Endothelial cell of hepatic sinusoid (primary cell): ENCODE data around the gene TMEM107.
"Not testable (repeated sequence)": the region's sequence is repeated elsewhere in the genome, so short reads cannot be mapped to it uniquely, and the experiment has no call there.

Source experiments
- in situ Hi-C: cut with HindIII; loops from 2 replicates; pipeline ENCODE4 v1.10.0; 2017; ENCODE audit warnings: low sequenced_read_pairs

Gene TMEM107

GRCh38 chr17:8189711-8190477 is 13.7 kb upstream of the TMEM107 start, which contains the start of gene BORCS6:
Gene BORCS6, minus strand, starts transcription at chr17:8190180. Its CDS starts 40 bp downstream, at chr17:8190140.
- in situ Hi-C loops = loop anchor here (5.0 kb wide), 2 partner anchors 47 to 68 kb away; partner anchors contain the start of gene HES7

GRCh38 chr17:8189041-8189710 is 13.0 kb upstream of the TMEM107 start:
- in situ Hi-C loops = loop anchor here (5.0 kb wide), 2 partner anchors 48 to 67 kb away; partner anchors contain the start of gene HES7

- in situ Hi-C loops = loop anchor here (5.0 kb wide), 2 partner anchors 49 to 66 kb away; partner anchors contain the start of gene HES7
Measured at GRCh38 chr17:8188263-8188839, 12.2 kb upstream of the TMEM107 start.

GRCh38 chr17:8187517-8188262 is 11.5 kb upstream of the TMEM107 start:
- in situ Hi-C loops = loop anchor here (5.0 kb wide), 2 partner anchors 50 to 65 kb away; partner anchors contain the start of gene HES7

GRCh38 chr17:8186787-8187516 is 10.8 kb upstream of the TMEM107 start:
- in situ Hi-C loops = loop anchor here (5.0 kb wide), 2 partner anchors 50 to 65 kb away; partner anchors contain the start of gene HES7

GRCh38 chr17:8186446-8186786 is 10.2 kb upstream of the TMEM107 start:
- in situ Hi-C loops = loop anchor here (5.0 kb wide), 2 partner anchors 51 to 64 kb away; partner anchors contain the start of gene HES7

- in situ Hi-C loops = loop anchor here (5.0 kb wide), 2 partner anchors 51 to 64 kb away; partner anchors contain the start of gene HES7
Measured at GRCh38 chr17:8185582-8186445, 9.6 kb upstream of the TMEM107 start.

- in situ Hi-C loops = no loop called here
Measured at GRCh38 chr17:8176998-8177731, 985 bp upstream of the TMEM107 start.

GRCh38 chr17:8175795-8176196 is 384 bp downstream of the TMEM107 start:
- in situ Hi-C loops = no loop called here

- in situ Hi-C loops = no loop called here
Measured at GRCh38 chr17:8173871-8174322, 2.3 kb downstream of the TMEM107 start.

GRCh38 chr17:8173056-8173870 is 2.9 kb downstream of the TMEM107 start:
- in situ Hi-C loops = no loop called here

GRCh38 chr17:8170186-8170585 is 6.0 kb downstream of the TMEM107 start:
- in situ Hi-C loops = not testable (repeated sequence)

- in situ Hi-C loops = no loop called here
Measured at GRCh38 chr17:8167526-8167925, 8.7 kb downstream of the TMEM107 start.

GRCh38 chr17:8166731-8167130 is 9.4 kb downstream of the TMEM107 start:
- in situ Hi-C loops = no loop called here

GRCh38 chr17:8164815-8165131 is 11.4 kb downstream of the TMEM107 start:
- in situ Hi-C loops = no loop called here

- in situ Hi-C loops = no loop called here
Measured at GRCh38 chr17:8163978-8164814, 12.0 kb downstream of the TMEM107 start.
